HCT116 (cell line): Measurements from ENCODE around the gene CADPS2. TPM values are rescaled to one million over a fixed set of nuclear protein-coding genes. Genes with fewer than 3 reads are reported as not detected.

Experiments used
- ATAC-seq: fragments of 200-7000 bp; cut with Tn5 transposase; 2 replicates; pipeline ENCODE4 v1.9.1; 2020; ENCODE audit warnings: mild to moderate bottlenecking, moderate library complexity
- BruUV-seq: library from RNA; stranded (reverse); fragments of 400-500 nt; replicated peaks from 2 replicates; lab custom pipeline; 2021; lab: Mats Ljungman, UMichigan
- CTCF ChIA-PET: fragments of 300-600 bp; sonication (Branson Sonifier 250); formaldehyde crosslinking; loops from one replicate; lab custom pipeline; 2021; ENCODE audit warnings: antibody characterized with exemption; lab: Charles Lee
- POLR2A ChIA-PET: fragments of 300-600, 350-600 bp; sonication (Branson Sonifier 250); formaldehyde crosslinking; loops from one replicate; lab custom pipeline; 2021; ENCODE audit warnings: antibody characterized with exemption; lab: Charles Lee
- RAD21 ChIA-PET, 2 experiments: fragments of 300-600 bp; sonication (Branson Sonifier 250); formaldehyde crosslinking; loops; one replicate each; lab custom pipeline; 2023; ENCODE audit warnings: low total read pairs in 2 of 2; ENCODE audit not compliant: uncharacterized antibody in 2 of 2, unreplicated experiment in 2 of 2, low non-redundant PET in 1 of 2; lab: Charles Lee
- DNase-seq: peaks from one replicate; pipeline ENCODE4 v3.0.0-alpha.2; 2010; ENCODE audit warnings: low read depth, low spot score
- H2AFZ ChIP-seq: fragments of 200-600 bp; shearing (Covaris generic), sonication (generic); 2 replicates; pipeline ENCODE4 v1.6.1; 2017; ENCODE audit warnings: low read depth, mixed run types, mixed read lengths, antibody characterized with exemption, low read length; ENCODE audit not compliant: poor library complexity, severe bottlenecking
- H3K27ac ChIP-seq: 2 replicates; pipeline ENCODE4 v1.5.1; 2012; ENCODE audit warnings: low read depth, low read length
- H3K27me3 ChIP-seq: fragments of 200-600 bp; sonication (generic); 2 replicates; pipeline ENCODE4 v1.6.1; 2016; ENCODE audit warnings: mixed run types, low read length, mixed read lengths; ENCODE audit not compliant: insufficient read depth
- H3K36me3 ChIP-seq, 2 experiments: fragments of 200-500 bp in 1 of 2; fragments of 200-600 bp in 1 of 2; sonication (Bioruptor generic) in 1 of 2; sonication (generic) in 1 of 2; 2 replicates each; pipeline versions ENCODE4 v1.5.1 to v1.6.1; 2014 to 2016; ENCODE audit warnings: low read length in 2 of 2, inconsistent platforms in 1 of 2, mixed read lengths in 1 of 2, mixed run types in 1 of 2; ENCODE audit not compliant: insufficient read depth in 2 of 2, control insufficient read depth in 1 of 2
- H3K4me1 ChIP-seq, 2 experiments: fragments of 200-600 bp in 1 of 2; sonication (generic) in 1 of 2; 2 replicates each; pipeline versions ENCODE4 v1.5.1 to v1.6.1; 2012 to 2017; ENCODE audit warnings: low read length in 2 of 2, inconsistent platforms in 1 of 2, mild to moderate bottlenecking in 1 of 2, mixed read lengths in 1 of 2, mixed run types in 1 of 2, moderate library complexity in 1 of 2; ENCODE audit not compliant: insufficient read depth in 2 of 2, control insufficient read depth in 1 of 2
- H3K4me2 ChIP-seq: fragments of 200-600 bp; sonication (generic); 2 replicates; pipeline ENCODE4 v1.6.1; 2017; ENCODE audit warnings: mixed run types, low read length, mixed read lengths
- H3K4me3 ChIP-seq, 2 experiments: fragments of 200-600 bp in 1 of 2; sonication (generic) in 1 of 2; replicated peaks in 1 of 2; 2 replicates each; pipeline ENCODE4 v1.5.1; 2011 to 2016; ENCODE audit warnings: low read length in 2 of 2, control low read depth in 1 of 2, low read depth in 1 of 2, mild to moderate bottlenecking in 1 of 2, mixed read lengths in 1 of 2, mixed run types in 1 of 2
- H3K79me2 ChIP-seq: fragments of 200-600 bp; sonication (generic); 2 replicates; pipeline ENCODE4 v1.6.1; 2017; ENCODE audit warnings: mild to moderate bottlenecking, mixed run types, low read length, moderate library complexity, mixed read lengths; ENCODE audit not compliant: insufficient read depth
- H3K9ac ChIP-seq: fragments of 200-600 bp; sonication (generic); 2 replicates; pipeline ENCODE4 v1.6.1; 2016; ENCODE audit warnings: low read length, mixed read lengths
- H3K9me2 ChIP-seq: fragments of 200-600 bp; sonication (generic), shearing (Covaris generic); 2 replicates; pipeline ENCODE4 v1.6.1; 2017; ENCODE audit warnings: mixed run types, mild to moderate bottlenecking, moderate library complexity; ENCODE audit not compliant: insufficient read depth
- H3K9me3 ChIP-seq, 2 experiments: fragments of 200-500 bp in 1 of 2; fragments of 200-600 bp in 1 of 2; sonication (Bioruptor generic) in 1 of 2; sonication (generic) in 1 of 2; 2 replicates each; pipeline ENCODE4 v1.6.1; 2014 to 2017; ENCODE audit warnings: low read length in 2 of 2, mixed read lengths in 2 of 2, inconsistent platforms in 1 of 2, low read depth in 1 of 2, mild to moderate bottlenecking in 1 of 2, mixed run types in 1 of 2, moderate library complexity in 1 of 2; ENCODE audit not compliant: control insufficient read depth in 1 of 2, insufficient read depth in 1 of 2
- H4K20me1 ChIP-seq: fragments of 200-600 bp; sonication (generic), shearing (Covaris generic); 2 replicates; pipeline ENCODE4 v1.6.1; 2017; ENCODE audit warnings: mixed run types, mild to moderate bottlenecking, moderate library complexity; ENCODE audit not compliant: insufficient read depth
- ATF3 ChIP-seq: IDR thresholded peaks from 2 replicates; pipeline ENCODE4 v1.6.1; 2012
- CTCF ChIP-seq, 3 experiments: fragments of 200-600 bp in 1 of 3; sonication (generic) in 1 of 3; IDR thresholded peaks in 2 of 3; conservative IDR thresholded peaks in 1 of 3; 2 replicates each; pipeline ENCODE4 v1.5.1; 2012 to 2017; ENCODE audit warnings: low read depth in 2 of 3, low read length in 2 of 3, antibody characterized with exemption in 1 of 3, borderline replicate concordance in 1 of 3, control low read depth in 1 of 3, mild to moderate bottlenecking in 1 of 3, mixed read lengths in 1 of 3, mixed run types in 1 of 3, moderate library complexity in 1 of 3; ENCODE audit not compliant: insufficient read depth in 1 of 3
- EGR1 ChIP-seq: IDR thresholded peaks from 2 replicates; pipeline ENCODE4 v1.6.1; 2012; ENCODE audit warnings: low read depth
- EZH2 ChIP-seq: fragments of 200-600 bp; sonication (generic); IDR thresholded peaks from 2 replicates; pipeline ENCODE4 v1.6.1; 2017; ENCODE audit warnings: antibody characterized with exemption, mixed run types
- MAX ChIP-seq: IDR thresholded peaks from 2 replicates; pipeline ENCODE4 v1.6.1; 2012
- POLR2A ChIP-seq: IDR thresholded peaks from 2 replicates; pipeline ENCODE4 v1.7.0; 2011; ENCODE audit warnings: borderline replicate concordance; ENCODE audit not compliant: insufficient read depth, insufficient read length; ENCODE audit errors: extremely low read depth
- POLR2AphosphoS5 ChIP-seq: IDR thresholded peaks from 2 replicates; pipeline ENCODE4 v1.6.1; 2011; ENCODE audit warnings: mild to moderate bottlenecking, low read depth, low read length, moderate library complexity
- REST ChIP-seq: IDR thresholded peaks from 2 replicates; pipeline ENCODE4 v1.6.1; 2012; ENCODE audit warnings: low read depth
- SIN3A ChIP-seq: IDR thresholded peaks from 2 replicates; pipeline ENCODE4 v1.6.1; 2012; ENCODE audit warnings: low read depth
- SRF ChIP-seq: IDR thresholded peaks from 2 replicates; pipeline ENCODE4 v1.6.1; 2012; ENCODE audit warnings: low read depth
- ZBTB33 ChIP-seq: IDR thresholded peaks from 2 replicates; pipeline ENCODE4 v1.6.1; 2011; ENCODE audit warnings: mild to moderate bottlenecking, low read length, moderate library complexity; ENCODE audit not compliant: insufficient replicate concordance; ENCODE audit errors: extremely low read depth
- intact Hi-C: fragments of 100-400 bp; cut with micrococcal nuclease; formaldehyde crosslinking; loops from 2 replicates; pipeline ENCODE4 v1.10.0; 2022
- total RNA-seq: library from RNA; stranded (reverse); gene quantifications from one replicate; pipeline ENCODE4 v1.2.1, GENCODE V29; 2021; ENCODE audit not compliant: unreplicated experiment

The CADPS2 gene
- total RNA-seq, 1 experiment from 2014 or later, result 7.5 TPM

- Histone ChIP-seq H3K36me3 (no peaks in the 10 kb centered on the region), H3K79me2 (no peaks in the 10 kb centered on the region), H3K9me3 (no peaks in the 10 kb centered on the region), H2AFZ (no peak overlapping the region), H3K4me3 (no peak overlapping the region), H3K27me3 (no peaks in the 10 kb centered on the region), H3K9me2 (no peaks in the 10 kb centered on the region), H3K27ac (no peak overlapping the region), H4K20me1 (no peaks in the 10 kb centered on the region), H3K4me2 (no peak overlapping the region), H3K4me1 (no peaks in the 10 kb centered on the region), H3K9ac (no peak overlapping the region)
- BruUV-seq, result no TSS peak
- CTCF ChIA-PET, result no interaction called here
- intact Hi-C loops, result no loop called here
- ATAC-seq, result no peak
- POLR2A ChIA-PET, result no interaction called here
- DNase-seq, result no peak
- RAD21 ChIA-PET, result no interaction called here
- TF ChIP-seq EZH2 (no peak), POLR2AphosphoS5 (no peak), MAX (no peak), CTCF (IDR thresholded peaks at IDR 0.05 in 2 of 3, conservative IDR thresholded peaks at IDR 0.05 in 1 of 3; ENCODE audit: borderline replicate concordance in 1 of 3, insufficient read depth in 1 of 3, low read depth in 2 of 3, low read length in 2 of 3) (no peak), ATF3 (no peak)
These were observed 431.3 kb downstream of the CADPS2 start for GRCh38 chr7:122454776-122455507.

- Histone ChIP-seq H3K36me3 (no peaks in the 10 kb centered on the region), H3K9me3 (no peaks in the 10 kb centered on the region), H3K4me1 (no peaks in the 10 kb centered on the region), H3K9me2 (no peaks in the 10 kb centered on the region), H3K9ac (no peak overlapping the region), H3K27me3 (no peaks in the 10 kb centered on the region), H3K27ac (no peak overlapping the region), H3K79me2 (no peaks in the 10 kb centered on the region), H2AFZ (no peak overlapping the region), H3K4me3 (no peak overlapping the region), H4K20me1 (no peaks in the 10 kb centered on the region), H3K4me2 (no peak overlapping the region)
- ChIA-PET CTCF (no interaction called here), RAD21 (no interaction called here), POLR2A (no interaction called here)
- intact Hi-C loops, result no loop called here
- no peak for ATAC-seq
- no TSS peak for BruUV-seq
- DNase-seq, result no peak
- TF ChIP-seq REST (no peak), EGR1 (no peak), SIN3A (no peak), SRF (no peak), ZBTB33 (no peak), POLR2A (no peak), MAX (no peak)
These were observed 432.8 kb downstream of the CADPS2 start for GRCh38 chr7:122453432-122453831.
